Ishikawa (cell line): ENCODE results near the gene FSTL4.

Experiments
- CEBPB ChIP-seq: IDR thresholded peaks from 2 replicates; pipeline ENCODE4 v1.6.1; 2012
- CREB1 ChIP-seq: IDR thresholded peaks from 2 replicates; pipeline ENCODE4 v1.6.1; 2012; ENCODE audit warnings: low read depth
- EGR1 ChIP-seq: IDR thresholded peaks from 2 replicates; pipeline ENCODE4 v1.6.1; 2012
- EP300 ChIP-seq: IDR thresholded peaks from 2 replicates; pipeline ENCODE4 v1.6.1; 2012; ENCODE audit warnings: borderline replicate concordance
- FOXM1 ChIP-seq: IDR thresholded peaks from 2 replicates; pipeline ENCODE4 v1.6.1; 2012; ENCODE audit warnings: low read depth, borderline replicate concordance
- MAX ChIP-seq: IDR thresholded peaks from 2 replicates; pipeline ENCODE4 v1.6.1; 2012
- NFIC ChIP-seq: IDR thresholded peaks from 2 replicates; pipeline ENCODE4 v1.6.1; 2012
- RAD21 ChIP-seq: IDR thresholded peaks from 2 replicates; pipeline ENCODE4 v1.6.1; 2012; ENCODE audit warnings: low read depth
- REST ChIP-seq: IDR thresholded peaks from 2 replicates; pipeline ENCODE4 v1.6.1; 2012; ENCODE audit warnings: low read depth, mild to moderate bottlenecking
- TAF1 ChIP-seq: IDR thresholded peaks from 2 replicates; pipeline ENCODE4 v1.6.1; 2012; ENCODE audit warnings: low read depth, mild to moderate bottlenecking
- TCF12 ChIP-seq: IDR thresholded peaks from 2 replicates; pipeline ENCODE4 v1.6.1; 2012; ENCODE audit warnings: low read depth
- TEAD4 ChIP-seq: IDR thresholded peaks from 2 replicates; pipeline ENCODE4 v1.6.1; 2012
- USF1 ChIP-seq: IDR thresholded peaks from 2 replicates; pipeline ENCODE4 v1.6.1; 2012
- YY1 ChIP-seq: IDR thresholded peaks from 2 replicates; pipeline ENCODE4 v1.6.1; 2012; ENCODE audit warnings: low read depth
- ZBTB7A ChIP-seq: IDR thresholded peaks from 2 replicates; pipeline ENCODE4 v1.6.1; 2012; ENCODE audit warnings: low read depth

FSTL4 gene

GRCh38 chr5:133460172-133460758 lies 152.1 kb downstream of the FSTL4 start:
- TF ChIP-seq YY1, result 0 out of 2 replicates have a peak, but pooled peaks have one; percentile 33
- peak; percentile 89 for TF ChIP-seq RAD21
- TF ChIP-seq FOXM1, result no peak

- TF ChIP-seq TEAD4 (no peak), FOXM1 (no peak), EP300 (no peak), YY1 (no peak), CEBPB (no peak), EGR1 (no peak), REST (no peak), CREB1 (no peak), TAF1 (no peak), MAX (no peak), RAD21 (no peak), ZBTB7A (no peak), USF1 (no peak)
Measured at GRCh38 chr5:133459474-133460160, 152.7 kb downstream of the FSTL4 start.

- TF ChIP-seq ZBTB7A (no peak), TEAD4 (no peak), EGR1 (no peak), FOXM1 (no peak), NFIC (no peak), REST (no peak), CREB1 (no peak), TCF12 (no peak), MAX (no peak), RAD21 (no peak), USF1 (no peak), EP300 (no peak), CEBPB (no peak), YY1 (no peak), TAF1 (no peak)
Measured at GRCh38 chr5:133458435-133458834, 153.9 kb downstream of the FSTL4 start.

GRCh38 chr5:133457439-133458355 lies 154.6 kb downstream of the FSTL4 start:
- no peak for TF ChIP-seq EGR1
- no peak for TF ChIP-seq TAF1
- TF ChIP-seq FOXM1, result no peak
- no peak for TF ChIP-seq REST
- no peak for TF ChIP-seq USF1
- TF ChIP-seq CREB1, result no peak
- TF ChIP-seq EP300, result no peak
- no peak for TF ChIP-seq CEBPB
- no peak for TF ChIP-seq RAD21
- no peak for TF ChIP-seq NFIC
- TF ChIP-seq MAX, result no peak
- TF ChIP-seq YY1, result no peak
- no peak for TF ChIP-seq TCF12
- TF ChIP-seq TEAD4, result no peak
